ENCODE data around the gene NMRK1.

NMRK1 gene

GRCh38 chr9:75061169-75061568, 26.8 kb downstream of the NMRK1 start:
- no peak for DNase-seq (ENCODE audit: low read depth)

GRCh38 chr9:75054368-75055001, 33.5 kb downstream of the NMRK1 start:
- peak; percentile 35 for DNase-seq (ENCODE audit: low read depth)

- no peak for DNase-seq (ENCODE audit: low read depth)
Observed at GRCh38 chr9:75053869-75054268, 34.1 kb downstream of the NMRK1 start.

- no peak for DNase-seq (ENCODE audit: low read depth)
Observed at GRCh38 chr9:75051285-75051684, 36.7 kb downstream of the NMRK1 start.

- DNase-seq (ENCODE audit: low read depth) = no peak
Observed at GRCh38 chr9:75047506-75047905, 40.4 kb downstream of the NMRK1 start.

GRCh38 chr9:75046725-75047345, 41.1 kb downstream of the NMRK1 start:
- no peak for DNase-seq (ENCODE audit: low read depth)

GRCh38 chr9:75041041-75041440, 46.9 kb downstream of the NMRK1 start:
- no peak for DNase-seq (ENCODE audit: low read depth)

- DNase-seq (ENCODE audit: low read depth) = no peak
Observed at GRCh38 chr9:75039801-75040200, 48.2 kb downstream of the NMRK1 start.

- DNase-seq (ENCODE audit: low read depth) = peak; percentile 89
Observed at GRCh38 chr9:75039009-75039408, 48.9 kb downstream of the NMRK1 start.

- DNase-seq (ENCODE audit: low read depth) = no peak
Observed at GRCh38 chr9:75036793-75037192, 51.2 kb downstream of the NMRK1 start.

GRCh38 chr9:75033791-75034473, 54.0 kb downstream of the NMRK1 start:
- no peak for DNase-seq (ENCODE audit: low read depth)

GRCh38 chr9:75027187-75028107, 60.5 kb downstream of the NMRK1 start:
- no peak for DNase-seq (ENCODE audit: low read depth)

- DNase-seq (ENCODE audit: low read depth) = no peak
Observed at GRCh38 chr9:75023846-75024245, 64.1 kb downstream of the NMRK1 start.

GRCh38 chr9:75019654-75020053, 68.3 kb downstream of the NMRK1 start:
- DNase-seq (ENCODE audit: low read depth) = no peak

- DNase-seq (ENCODE audit: low read depth) = no peak
Observed at GRCh38 chr9:75019022-75019421, 68.9 kb downstream of the NMRK1 start.

GRCh38 chr9:75017378-75017777, 70.6 kb downstream of the NMRK1 start:
- DNase-seq (ENCODE audit: low read depth) = no peak

- DNase-seq (ENCODE audit: low read depth) = no peak
Observed at GRCh38 chr9:75013735-75014134, 74.2 kb downstream of the NMRK1 start.
